GM18511 (cell line): ENCODE results near the gene ZNF593OS.

Experiments
- ATAC-seq: cut with Tn5 transposase; IDR thresholded peaks from one replicate; pipeline ENCODE4 v1.9.1; 2021; ENCODE audit warnings: mild to moderate bottlenecking, moderate library complexity; ENCODE audit not compliant: unreplicated experiment

Gene ZNF593OS

DNA sequence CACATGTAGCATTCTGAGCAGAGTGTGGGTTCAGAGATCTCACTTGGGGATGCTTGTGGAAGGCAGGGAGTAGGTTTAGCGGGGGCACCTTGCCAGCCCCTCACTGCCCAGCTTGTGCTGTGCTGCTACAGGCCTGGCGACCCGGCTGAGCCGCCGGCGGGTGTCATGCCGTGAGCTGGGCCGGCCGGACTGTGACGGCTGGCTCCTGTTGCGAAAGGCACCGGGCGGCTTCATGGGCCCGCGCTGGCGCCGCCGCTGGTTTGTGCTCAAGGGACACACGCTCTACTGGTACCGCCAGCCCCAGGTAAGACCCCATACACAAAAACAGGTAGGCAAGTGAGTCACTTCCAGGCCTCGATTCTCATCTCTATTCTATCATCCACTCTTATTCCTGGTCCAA lies 13.3 kb upstream of the ZNF593OS start:
- no peak for ATAC-seq

DNA sequence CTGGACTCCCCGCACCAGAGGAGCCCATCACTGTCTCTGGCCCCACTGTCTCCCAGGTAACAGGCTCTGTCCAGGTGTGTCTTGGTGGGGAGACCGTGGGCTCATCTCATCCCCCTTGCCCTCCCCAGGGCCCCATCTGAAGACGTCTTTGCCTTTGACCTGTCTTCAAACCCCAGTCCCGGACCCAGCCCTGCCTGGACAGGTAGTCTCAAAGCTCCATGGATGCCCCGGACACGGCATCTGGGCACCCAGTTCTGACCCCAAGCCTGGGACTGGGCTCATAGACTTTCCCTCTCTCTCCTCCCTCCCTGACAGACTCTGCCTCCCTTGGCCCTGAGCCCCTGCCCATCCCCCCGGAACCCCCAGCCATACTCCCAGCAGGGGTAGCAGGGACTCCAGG lies 12.5 kb upstream of the ZNF593OS start:
- no peak for ATAC-seq

DNA sequence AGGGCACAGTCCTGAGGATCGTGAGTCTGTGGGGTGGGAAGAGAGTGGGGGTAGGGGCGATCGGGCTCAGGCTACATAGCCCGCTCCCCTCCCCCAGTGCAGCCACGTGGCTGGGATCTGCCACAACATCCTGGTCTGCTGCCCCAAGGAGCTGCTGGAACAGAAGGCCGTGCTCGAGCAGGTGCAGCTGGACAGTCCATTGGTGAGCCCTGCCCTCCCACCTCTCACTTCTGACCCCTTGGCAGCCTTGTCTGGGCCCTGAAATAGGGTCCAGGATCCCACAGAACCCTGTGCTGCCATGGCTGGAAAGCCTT lies 10.7 kb upstream of the ZNF593OS start:
- ATAC-seq = no peak

DNA sequence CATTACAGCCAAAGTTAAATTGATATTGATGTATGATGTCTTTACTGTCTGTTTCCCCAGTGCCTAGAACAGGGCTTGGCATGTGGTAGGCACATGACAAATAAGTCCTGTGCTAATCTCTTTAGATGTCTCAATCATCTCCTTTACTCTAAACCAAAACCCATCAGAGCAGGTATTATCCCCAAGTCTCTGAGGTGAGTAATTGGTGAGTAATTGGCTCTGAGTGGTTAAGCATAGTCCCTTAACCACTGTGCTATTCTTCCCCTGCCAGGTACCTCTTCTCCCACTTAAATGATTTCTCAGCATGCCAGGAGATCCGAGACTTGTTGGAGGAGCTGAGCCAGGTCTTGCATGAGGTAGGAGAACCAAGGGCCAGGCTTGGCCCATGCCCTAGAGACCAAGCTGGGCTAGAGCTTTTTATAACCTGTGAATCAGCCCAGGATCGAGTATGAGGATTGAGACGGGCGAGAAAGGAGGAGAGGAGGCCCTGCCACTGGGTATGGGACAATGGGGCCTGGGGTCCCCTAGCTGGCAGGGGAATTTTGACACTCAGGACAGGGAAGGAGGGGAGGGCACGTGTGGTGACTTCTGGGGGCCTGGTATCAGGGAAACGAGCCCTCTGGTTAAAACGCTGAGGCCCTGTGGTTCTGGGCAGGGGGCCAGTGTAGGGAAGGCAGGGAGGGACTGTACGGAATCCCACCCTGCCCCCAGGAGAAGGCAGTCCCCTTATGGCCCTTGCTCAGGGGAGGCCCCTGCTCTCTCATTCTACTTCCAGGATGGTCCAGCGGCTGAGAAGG lies 10.2 kb upstream of the ZNF593OS start:
- no peak for ATAC-seq

DNA sequence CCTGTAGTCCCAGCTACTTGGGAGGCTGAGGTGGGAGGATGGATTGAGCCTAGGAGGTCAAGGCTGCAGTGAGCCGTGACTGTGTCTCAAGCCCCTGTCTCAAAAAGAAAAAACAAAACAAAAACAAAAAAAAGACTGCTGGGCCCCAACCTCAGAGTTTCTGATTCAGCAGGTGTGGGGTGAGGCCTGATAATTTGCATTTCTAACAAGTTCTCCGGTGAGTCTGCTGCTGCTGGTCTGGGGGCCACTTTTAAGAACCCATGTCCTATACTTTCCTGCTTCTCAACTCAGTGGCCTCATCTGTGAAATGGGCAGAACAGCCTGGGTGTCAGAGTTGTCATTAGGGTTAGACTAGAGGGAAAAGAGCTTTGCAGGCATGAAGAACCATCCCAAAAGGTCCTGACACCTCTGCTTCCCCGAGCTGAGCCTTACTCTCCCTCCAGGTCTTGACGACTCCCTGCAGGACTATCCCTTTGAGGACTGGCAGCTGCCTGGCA lies 8.4 kb upstream of the ZNF593OS start:
- no peak for ATAC-seq

DNA sequence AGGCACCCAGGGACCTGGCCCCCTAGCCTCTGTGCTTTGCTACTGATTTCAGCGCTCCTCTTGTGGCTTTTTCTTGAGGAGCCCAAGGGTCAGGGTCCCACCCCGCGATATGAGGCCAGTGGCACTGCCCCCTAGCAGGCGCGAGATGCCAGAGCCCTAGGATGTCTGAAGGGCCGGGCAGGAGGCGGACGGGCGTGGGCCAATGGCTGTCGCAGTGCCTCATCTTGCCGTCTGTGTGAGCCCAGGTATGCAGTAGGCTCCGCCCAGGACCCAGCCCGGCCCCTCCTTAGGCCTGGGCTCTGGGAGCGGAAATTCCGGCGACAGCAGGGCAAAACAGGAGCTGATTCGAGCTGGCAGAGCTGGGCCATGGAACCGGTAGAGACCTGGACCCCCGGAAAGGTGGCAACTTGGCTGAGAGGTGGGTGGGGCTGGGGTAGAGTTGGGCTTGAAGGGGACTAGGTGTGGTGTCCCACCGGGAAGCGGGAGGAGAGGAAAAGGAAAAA lies 5.6 kb upstream of the ZNF593OS start, which contains the start of gene CNKSR1:
TSS of gene CNKSR1 (plus strand) at position 310 of the 503 bp plus-strand sequence. CDS start at position 367, 57 bp downstream.
- ATAC-seq = no peak

DNA sequence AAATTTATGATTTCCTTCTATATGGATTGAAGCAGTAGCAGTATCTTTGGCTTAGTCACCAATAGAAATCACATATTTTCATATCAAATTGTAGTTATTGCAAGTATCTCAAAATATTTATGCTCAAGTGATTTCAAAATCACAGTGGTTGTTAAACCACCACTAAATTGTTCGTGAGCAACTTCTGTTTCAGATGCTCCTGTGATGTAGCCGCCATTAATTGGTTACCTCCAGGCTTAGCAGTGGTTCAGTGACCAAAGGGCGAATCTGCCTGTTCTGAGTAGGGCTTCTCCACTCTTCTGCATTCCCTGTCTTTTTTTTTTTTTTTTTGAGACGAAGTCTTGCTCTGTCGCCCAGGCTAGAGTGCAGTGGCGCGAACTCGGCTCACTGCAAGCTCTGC lies 3.7 kb upstream of the ZNF593OS start:
- ATAC-seq = no peak

DNA sequence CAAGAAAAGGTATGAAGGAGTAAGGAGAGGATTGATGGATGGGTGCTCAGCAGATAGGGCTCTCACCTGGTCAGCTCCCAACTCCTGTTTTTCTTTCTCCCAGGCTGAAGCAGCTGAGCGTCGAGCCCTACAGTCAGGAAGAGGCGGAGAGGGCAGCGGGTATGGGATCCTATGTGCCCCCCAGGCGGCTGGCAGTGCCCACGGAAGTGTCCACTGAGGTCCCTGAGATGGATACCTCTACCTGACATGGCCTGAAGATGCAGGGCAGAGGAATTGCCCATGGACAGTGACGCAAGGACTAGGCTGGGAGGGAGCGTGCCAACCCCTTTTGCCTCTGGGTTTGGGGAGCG lies 1.2 kb downstream of the ZNF593OS start:
- ATAC-seq = no peak

DNA sequence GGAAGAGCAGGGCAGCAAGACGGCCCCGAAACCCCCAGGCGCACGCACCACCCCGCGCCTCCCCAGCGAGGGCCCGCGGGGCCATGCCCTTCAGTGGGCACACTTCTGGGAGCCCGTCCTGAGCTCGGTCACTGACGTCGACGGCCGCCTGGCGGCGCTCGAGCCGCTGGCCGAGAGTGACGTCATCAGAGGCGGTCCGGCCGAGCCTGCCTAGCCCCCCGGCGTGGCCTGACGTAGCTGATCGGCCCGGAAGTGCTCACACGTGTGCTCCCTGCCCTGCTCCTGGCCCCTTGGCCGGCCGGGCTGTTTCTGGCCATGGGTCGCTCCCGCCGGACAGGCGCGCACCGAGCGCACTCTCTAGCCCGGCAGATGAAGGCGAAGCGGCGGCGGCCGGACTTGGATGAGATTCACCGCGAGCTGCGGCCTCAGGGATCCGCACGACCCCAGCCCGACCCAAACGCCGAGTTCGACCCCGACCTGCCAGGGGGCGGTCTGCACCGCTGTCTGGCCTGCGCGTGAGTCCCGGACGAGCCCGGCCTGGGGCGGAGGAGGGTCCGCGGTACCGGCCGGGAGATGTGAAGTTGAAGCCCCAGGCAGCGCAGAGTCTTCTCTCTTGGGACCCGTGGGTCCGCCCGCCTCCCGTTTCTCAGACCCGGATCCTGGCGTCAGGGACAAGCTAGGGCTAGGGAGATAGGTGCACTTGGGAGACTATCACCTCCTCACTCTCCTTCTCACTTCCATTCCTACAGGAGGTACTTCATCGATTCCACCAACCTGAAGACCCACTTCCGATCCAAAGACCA lies 1.8 kb downstream of the ZNF593OS start, which contains the start of gene ZNF593:
TSS of gene ZNF593 (plus strand) at position 240 of the 803 bp plus-strand sequence. CDS start at position 316, 76 bp downstream.
- ATAC-seq = peak; percentile 94

DNA sequence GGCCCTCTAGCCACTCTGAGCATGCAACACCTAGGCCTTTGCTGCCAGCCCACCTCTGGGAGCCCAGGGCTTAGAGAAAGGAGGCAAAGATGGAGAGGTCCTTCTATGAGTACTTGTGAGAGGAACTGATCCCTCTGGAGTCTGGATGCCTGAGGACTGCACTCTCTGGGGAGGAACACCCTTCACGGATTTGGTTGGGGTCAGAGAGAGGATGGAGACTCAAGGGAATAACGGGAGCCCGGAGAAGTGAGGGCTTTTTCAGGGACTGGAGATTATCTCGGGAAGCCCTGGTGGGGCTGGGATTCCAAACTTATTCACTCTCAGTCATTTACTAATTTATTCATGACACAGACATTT lies 2.5 kb downstream of the ZNF593OS start:
- ATAC-seq = no peak

DNA sequence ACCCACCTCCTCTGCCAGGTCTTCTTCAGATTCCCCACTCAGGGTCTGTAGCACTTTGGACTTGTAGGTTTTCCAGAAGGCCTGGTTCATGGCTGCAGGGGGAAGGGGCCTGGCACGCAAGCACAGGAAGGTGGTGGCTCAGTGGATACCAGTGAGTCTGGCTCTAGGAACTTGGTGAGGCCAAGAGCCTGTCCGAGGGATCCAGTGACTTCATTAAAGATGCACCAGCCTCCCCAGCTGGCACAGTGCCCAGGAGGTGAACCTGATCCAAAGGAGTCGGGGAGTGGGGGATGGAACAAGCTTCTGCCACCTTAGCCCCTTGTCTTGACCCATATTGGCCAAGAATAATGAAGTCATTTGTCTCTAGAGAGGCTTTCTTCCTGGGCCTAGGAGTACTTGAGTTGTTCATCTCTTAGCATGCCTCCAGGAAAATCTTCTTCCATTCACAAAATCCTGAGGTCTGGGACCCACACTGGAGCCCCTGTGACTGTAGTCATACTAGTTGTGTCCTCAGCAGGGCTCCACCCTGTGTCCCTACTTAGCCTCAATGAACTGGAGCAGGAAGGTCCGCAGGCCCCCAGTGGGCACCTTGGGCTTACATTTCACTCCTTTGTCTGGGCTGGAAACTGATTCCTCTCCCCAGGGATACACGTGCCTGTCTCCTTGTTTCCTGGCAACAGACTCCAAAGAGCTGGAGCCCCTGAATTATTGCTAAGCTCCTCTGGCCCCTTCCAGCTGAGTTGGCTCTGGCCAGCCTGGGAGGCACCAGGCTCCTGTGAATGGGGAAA lies 3.0 kb downstream of the ZNF593OS start, which contains the start of gene C1orf232:
TSS of gene C1orf232 (minus strand) at position 554 of the 788 bp plus-strand sequence. CDS start at position 90, 464 bp downstream.
- no peak for ATAC-seq

DNA sequence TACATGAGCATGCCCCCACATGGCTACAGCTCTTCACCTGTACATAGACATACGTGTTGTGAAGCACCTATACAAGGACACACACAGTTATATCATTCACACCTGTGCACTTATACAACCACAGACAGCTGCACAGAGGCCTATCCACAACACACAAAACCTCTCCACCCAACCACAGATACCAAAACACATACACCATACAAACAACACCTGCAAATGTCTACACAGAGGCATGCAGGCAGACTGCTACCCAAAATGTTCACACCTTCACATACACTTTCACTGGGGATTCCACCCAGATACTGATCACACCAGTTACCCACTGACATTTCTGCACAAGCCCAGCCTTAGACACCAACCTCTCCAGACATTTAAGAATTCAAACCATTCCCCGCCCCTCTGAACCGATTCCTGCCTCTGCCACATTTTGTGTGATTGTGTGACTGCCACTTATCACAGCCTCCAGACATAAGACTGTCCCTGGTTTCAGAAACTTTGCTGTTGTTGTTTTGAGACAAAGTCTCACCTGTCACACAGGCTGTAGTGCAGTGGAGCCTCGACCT lies 4.8 kb downstream of the ZNF593OS start:
- ATAC-seq = no peak

DNA sequence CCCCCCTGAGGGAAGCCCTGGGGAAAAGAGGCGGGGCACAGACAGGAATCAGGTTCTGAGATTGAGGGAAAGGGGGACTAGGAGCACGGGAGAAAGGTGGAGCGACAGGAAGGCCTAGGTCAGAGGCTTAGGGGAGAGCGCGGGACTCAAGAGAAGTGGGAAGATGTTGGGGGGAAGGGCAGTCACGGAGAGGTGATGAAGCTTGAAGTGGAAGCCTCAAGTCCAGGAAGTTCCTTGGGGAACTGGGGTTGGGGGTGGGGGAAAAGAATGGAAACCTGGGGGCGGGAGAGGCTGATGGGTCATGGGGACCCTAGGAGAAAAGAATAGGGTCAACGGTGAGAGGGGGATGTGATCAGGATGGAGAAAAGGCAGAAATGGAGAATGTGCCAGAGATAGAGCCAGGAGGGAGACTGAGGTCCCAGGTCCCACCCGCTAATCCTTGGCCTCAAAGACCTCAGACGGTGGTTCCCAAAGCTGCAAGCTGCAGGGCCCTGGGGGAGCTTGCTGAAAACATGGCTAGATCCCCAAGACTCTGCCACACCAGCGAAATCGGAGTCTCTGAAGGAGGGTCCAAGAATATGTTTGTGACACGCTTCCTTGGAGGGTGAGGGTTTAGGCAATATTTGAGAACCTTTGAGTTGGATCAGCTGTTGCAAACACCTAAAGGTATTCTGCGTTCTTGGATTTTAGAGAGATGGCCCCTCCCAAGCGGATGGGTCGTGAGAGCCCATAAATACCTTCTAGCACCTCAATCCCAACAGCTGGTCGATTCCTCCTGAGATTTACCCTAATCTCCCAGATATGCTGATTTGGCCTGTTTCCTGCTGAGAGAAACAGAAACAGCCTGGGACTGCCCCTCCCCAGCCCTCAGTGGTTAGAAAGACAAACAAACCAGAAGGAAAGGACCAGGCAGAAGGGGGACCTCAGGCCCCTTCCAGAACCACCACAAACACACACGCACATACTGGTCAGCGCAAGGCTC lies 6.5 kb downstream of the ZNF593OS start:
- ATAC-seq = no peak

DNA sequence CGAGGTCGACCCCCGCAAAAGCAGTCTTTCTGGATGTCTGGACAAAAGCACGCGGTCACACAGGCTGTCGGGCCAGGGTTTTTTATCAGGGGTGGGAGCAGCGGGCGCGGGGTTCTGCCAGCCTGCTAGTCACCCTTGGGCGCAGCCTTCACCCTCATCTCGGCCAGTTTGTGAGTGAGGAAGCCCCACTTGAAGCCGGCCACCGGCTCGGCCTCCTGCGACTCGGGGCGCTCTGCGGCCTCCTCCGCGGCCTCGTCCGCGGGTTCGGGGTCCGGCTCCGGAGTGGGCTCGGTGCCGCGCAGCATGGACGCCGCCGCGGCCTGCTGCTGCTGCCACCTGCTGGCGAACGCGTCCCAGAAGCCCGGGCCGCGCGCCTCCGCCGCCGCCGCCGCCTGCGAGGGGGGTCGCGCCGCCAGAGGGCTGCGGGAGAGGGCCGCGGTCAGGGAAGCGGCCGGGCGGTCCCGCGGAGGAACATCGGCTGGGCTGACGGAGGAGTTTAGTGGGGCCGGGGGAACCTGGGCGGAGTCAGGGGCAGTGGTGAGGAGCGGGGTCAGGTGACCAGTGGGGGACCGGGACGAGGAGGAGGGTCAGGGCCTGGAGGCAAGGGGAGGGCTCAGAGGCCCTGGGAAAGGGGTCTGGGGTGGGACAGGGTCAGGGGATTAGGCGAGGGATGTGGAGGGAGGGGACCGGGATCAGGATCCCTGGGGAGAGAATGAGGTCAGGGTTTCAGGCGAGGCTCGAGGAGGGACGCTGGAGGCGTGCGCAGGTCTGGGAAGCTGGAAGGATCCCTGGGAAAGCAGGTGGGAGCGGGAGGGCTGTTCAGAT lies 7.4 kb downstream of the ZNF593OS start:
- no peak for ATAC-seq

DNA sequence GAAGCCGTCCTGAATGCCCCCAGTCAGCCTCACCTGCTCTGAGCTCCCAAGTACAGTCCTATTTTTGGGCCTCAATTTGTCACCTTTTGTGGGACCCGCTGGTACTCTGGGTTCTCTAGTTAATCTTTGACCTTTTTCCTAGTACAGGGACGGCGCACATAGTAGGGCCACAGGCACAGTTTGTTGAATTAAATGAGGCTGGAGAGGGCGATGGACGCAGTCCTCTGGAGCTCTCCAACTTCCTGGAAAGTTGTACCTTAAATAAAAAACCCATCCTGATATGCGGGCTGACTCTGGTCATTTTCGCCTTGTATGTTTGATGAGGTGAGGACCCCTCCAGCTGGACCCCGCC lies 8.0 kb downstream of the ZNF593OS start:
- ATAC-seq = no peak

DNA sequence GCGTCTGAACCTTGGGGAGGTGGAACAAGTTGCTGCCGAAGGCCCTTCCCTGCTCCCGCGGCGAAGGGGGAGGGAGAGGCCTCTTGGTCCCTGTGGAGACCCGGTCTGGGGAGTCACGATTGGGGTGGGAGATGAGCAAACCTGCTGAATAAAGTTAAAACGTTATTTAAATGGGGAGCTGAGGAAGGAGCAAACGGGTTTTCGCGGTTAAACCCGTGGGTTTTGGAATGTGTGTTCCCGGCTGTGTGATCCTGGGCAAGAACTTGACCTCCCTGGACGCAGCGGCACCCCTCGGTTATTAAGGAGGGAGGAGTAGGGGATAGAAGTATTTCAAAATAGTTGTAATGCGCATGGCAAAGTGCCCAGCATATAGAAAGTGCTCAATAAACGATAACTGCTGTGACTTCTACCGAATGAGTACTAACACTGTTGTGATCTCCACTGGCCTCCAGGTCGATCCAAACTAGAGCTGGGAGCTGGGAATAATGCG lies 9.4 kb downstream of the ZNF593OS start:
- no peak for ATAC-seq

DNA sequence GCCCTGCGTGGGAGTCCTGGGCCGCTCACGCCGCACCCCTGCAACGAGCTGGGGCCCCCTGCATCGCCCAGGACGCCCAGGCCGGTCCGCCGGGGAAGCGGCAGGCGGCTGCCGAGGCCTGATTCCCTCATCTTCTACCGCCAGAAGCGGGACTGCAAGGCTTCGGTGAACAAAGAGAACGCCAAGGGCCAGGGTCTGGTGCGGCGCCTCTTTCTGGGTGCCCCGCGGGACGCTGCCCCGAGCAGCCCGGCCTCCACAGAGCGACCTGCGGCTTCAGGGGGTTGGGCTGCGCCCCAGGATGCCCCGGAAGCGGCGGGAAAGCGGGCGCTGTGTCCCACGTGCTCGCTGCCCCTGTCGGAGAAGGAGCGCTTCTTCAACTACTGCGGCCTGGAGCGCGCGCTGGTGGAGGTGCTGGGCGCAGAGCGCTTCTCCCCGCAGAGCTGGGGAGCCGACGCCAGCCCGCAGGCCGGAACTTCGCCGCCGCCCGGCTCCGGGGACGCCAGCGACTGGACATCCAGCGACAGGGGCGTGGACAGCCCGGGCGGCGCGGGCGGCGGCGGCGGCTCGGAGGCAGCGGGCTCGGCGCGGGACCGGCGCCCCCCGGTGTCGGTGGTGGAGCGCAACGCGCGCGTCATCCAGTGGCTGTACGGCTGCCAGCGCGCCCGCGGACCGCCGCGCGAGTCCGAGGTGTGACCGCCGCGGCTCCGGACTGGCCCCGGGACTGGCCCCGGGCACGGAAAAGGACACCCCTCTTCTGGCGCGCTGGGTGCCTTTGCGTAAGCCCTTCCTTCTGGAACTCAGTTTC lies 10.0 kb downstream of the ZNF593OS start:
- ATAC-seq = no peak
